GM12865 (cell line): ENCODE data around the gene ARMC9.
"Not testable (repeated sequence)": the region's sequence is repeated elsewhere in the genome, so short reads cannot be mapped to it uniquely, and the experiment has no call there.

ENCODE experiments used
- DNase-seq: peaks from one replicate; pipeline ENCODE4 v3.0.0; 2010; ENCODE audit warnings: low read depth
- H3K4me3 ChIP-seq: 2 replicates; pipeline ENCODE4 v1.5.1; 2011; ENCODE audit warnings: mild to moderate bottlenecking, low read depth, low read length, control low read depth
- CTCF ChIP-seq: IDR thresholded peaks from 2 replicates; pipeline ENCODE4 v1.5.1; 2011; ENCODE audit warnings: low read length, control low read depth, low read depth, inconsistent platforms; ENCODE audit not compliant: insufficient read depth; ENCODE audit errors: missing control alignments

Gene ARMC9

DNA sequence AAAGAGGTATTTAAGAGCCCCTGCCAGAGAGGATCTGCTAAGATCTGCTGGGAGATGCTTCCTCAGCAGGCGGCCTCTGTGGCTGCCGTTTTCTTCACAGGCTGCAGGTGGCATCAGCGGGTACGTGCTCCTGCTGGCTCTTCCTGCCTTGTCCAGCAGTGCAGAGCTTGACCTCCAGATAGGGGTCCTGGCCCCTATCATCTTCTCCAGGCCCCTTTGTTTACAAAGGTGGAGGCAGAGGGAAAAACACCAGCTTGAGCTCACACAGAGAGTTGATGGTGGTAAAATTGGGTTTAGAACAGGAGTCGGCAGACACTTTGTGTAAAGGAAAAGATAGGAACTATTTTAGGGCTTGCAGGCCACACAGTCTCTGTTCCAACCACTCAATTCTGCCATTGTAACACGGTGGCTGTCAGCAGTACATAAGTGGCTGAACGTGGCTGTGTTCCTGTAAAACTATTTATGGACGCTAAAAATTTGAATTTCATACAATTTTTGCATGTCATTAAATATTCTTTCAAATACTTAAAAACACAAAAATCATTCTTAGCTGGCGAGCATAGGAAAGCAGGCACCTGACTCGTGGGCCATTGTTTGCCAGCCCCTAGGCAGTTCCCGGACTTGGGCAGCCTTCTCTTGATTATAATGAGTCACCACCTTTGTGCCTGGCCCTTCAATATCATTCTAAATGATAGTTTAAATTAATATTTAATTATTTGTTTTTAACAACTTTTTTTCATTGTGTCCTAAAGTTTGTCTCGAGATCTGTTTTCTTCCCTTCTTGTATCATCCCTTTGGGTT lies 98.9 kb downstream of the ARMC9 start:
- H3K4me3 ChIP-seq = no peak overlapping the region
- DNase-seq = peak; percentile 76
- TF ChIP-seq CTCF = peak; percentile 78

DNA sequence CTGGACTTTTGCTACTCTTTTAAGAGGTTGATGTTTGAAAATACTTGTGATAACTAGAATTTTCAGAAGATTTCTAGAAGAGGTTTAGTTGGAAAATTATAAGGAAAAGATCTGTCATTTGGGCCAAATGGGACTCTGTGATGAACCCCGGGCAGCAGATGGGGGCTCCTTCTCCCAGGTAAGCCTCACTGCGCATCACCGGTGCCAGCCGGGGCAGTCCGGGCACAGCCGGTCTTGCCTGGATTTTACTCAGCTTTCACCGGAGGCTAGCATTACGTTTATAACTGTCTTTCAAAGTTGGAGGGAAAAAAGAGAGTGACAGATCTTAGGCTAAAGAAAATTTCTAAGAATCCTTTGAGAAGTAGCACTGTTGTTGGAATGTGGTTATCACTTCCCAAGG lies 99.7 kb downstream of the ARMC9 start:
- no peak for DNase-seq
- TF ChIP-seq CTCF = no peak
- no peak overlapping the region for H3K4me3 ChIP-seq

- peak; percentile 43 for DNase-seq
- no peak for TF ChIP-seq CTCF
- H3K4me3 ChIP-seq = no peak overlapping the region
Measured at GRCh38 chr2:231299267-231299666, 100.8 kb downstream of the ARMC9 start.

DNA sequence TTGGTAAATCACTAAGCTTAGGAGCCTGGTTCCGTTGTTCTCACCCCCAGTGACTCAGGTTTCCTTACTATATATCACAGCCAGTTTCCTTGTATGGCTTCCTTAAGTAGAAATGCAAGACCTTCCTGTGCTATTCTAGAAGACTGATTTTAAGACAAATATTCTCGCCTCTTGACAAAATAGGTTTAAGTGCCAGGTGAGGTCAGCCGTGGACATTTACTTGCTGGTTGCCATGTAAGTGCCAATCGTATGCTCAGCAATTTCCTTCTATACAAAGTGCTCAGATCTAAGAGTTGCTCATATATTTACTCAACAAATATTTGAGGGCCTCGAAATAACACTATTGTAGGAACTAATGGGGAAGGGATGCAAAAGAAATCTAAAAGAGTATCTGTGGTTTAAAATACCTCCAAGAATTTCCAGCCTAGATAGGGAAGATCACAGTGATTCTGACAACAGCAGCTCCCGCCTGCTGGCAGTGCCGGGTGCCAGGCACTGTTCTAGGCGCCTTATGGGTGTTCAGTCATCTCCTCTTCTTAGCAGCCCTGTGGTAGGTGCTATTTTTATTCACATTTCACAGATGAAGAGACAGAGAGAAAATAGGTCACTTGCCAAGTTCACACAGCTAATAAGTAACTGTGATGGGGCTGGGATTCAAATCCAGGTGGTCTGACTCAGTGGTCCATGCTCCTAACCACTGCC lies 101.7 kb downstream of the ARMC9 start:
- no peak overlapping the region for H3K4me3 ChIP-seq
- no peak for TF ChIP-seq CTCF
- DNase-seq = no peak

- no peak for TF ChIP-seq CTCF
- DNase-seq = peak; percentile 18
- H3K4me3 ChIP-seq = no peak overlapping the region
Measured at GRCh38 chr2:231300722-231301076, 102.3 kb downstream of the ARMC9 start.

DNA sequence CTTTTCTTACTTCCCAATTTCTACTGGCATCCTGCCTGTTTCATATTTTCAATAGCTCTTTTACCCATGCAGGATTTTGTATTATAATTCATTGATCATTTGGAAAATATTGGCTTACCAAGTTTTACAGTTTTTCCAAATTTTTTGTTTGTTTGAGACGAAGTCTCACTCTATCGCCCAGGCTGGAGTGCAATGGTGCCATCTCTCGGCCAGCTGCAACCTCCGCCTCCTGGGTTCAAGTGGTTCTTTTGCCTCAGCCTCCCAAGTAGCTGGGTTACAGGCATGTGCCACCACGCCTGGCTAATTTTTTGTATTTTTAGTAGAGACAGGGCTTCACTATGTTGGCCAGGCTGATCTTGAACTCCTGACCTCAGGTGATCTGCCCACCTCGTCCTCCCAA lies 105.8 kb downstream of the ARMC9 start:
- not testable (repeated sequence) for DNase-seq, H3K4me3 ChIP-seq

GRCh38 chr2:231305221-231305620 lies 106.8 kb downstream of the ARMC9 start:
- no peak overlapping the region for H3K4me3 ChIP-seq
- DNase-seq = no peak
- TF ChIP-seq CTCF = no peak
